ENCODE data around the gene B3GALNT2. TPM values are rescaled to one million over a fixed set of nuclear protein-coding genes. Genes with fewer than 3 reads are reported as not detected.
A peak's percentile ranks its signal among the peaks of the same experiment; 100 is the strongest.

Gene B3GALNT2
- total RNA-seq, 4 donors from 2014 or later = 38.3 to 56.9 (median 43.8) TPM

DNA sequence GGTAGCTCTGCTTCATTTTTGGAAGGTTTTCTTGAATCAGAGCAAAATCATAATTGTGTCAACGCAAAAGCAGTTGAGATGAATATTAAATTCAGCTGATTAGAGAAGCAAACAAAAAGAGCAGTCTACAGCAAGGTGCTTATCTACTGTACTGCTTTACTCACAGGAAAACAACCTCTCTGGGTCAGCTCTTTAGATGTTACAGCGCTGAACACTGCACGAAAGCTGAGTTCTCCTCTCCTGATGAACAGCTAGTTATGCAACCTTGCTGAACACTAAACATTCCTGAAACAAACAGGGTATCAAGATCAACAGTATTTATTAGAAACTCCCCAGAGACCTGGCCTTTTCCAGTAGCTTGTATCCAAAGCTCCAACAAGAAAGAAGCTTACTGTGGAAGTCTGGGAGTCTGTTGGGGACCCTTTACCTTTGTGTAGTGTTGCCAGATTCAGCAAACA lies 95.7 kb downstream of the B3GALNT2 start:
- Histone ChIP-seq H3K4me3 (replicated peaks in 1 of 3) (no peak overlapping the region), H3K27ac (peak overlapping the region in 2 of 3 donors; percentile 57 to 86), H3K27me3 (no peaks in the 10 kb centered on the region), H3K9me3 (no peaks in the 10 kb centered on the region), H3K36me3 (no peaks in the 10 kb centered on the region), H3K4me1 (peaks cover 16 to 30% of the 10 kb centered on the region in 2 donors)
- WGBS, 2 donors = 57 to 63% methylated on average over 3 of the region's 3 CpGs
- DNase-seq = no peak
- TF ChIP-seq POLR2A (IDR thresholded peaks at IDR 0.05) = no peak
- TF ChIP-seq, protein P1, sequence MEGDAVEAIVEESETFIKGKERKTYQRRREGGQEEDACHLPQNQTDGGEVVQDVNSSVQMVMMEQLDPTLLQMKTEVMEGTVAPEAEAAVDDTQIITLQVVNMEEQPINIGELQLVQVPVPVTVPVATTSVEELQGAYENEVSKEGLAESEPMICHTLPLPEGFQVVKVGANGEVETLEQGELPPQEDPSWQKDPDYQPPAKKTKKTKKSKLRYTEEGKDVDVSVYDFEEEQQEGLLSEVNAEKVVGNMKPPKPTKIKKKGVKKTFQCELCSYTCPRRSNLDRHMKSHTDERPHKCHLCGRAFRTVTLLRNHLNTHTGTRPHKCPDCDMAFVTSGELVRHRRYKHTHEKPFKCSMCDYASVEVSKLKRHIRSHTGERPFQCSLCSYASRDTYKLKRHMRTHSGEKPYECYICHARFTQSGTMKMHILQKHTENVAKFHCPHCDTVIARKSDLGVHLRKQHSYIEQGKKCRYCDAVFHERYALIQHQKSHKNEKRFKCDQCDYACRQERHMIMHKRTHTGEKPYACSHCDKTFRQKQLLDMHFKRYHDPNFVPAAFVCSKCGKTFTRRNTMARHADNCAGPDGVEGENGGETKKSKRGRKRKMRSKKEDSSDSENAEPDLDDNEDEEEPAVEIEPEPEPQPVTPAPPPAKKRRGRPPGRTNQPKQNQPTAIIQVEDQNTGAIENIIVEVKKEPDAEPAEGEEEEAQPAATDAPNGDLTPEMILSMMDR (IDR thresholded peaks at IDR 0.05) = no peak
- intact Hi-C loops (cut with DNase I) = no loop called here

DNA sequence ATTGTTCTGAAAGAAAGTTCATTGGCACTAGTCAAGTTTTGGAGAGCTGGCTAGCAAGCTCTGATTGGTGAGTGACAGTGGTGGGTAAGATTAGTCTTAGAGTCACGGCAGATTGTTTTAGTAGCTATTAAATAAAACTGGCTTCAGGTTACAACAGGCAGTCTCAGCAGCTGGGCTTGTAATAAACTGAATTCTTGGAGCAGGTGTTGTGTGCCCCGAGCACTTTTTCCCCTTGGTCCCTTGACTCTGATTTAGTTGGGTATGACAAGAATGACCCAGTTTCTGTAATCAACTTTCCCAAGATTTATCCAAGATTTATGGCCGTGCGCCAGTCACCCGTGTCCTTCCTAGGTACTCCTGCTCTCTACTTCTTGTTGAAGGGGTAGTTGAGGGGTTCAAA lies 96.8 kb downstream of the B3GALNT2 start:
- no peaks in the 10 kb centered on the region for H3K27me3 ChIP-seq
- no peaks in the 10 kb centered on the region for H3K9me3 ChIP-seq
- intact Hi-C loops (cut with DNase I) = no loop called here
- H3K4me3 ChIP-seq (replicated peaks in 1 of 3) = no peak overlapping the region
- WGBS, 2 donors = 38 to 46% methylated on average over 5 of the region's 5 CpGs
- peak overlapping the region; percentile 49 to 86 (median 57) for H3K27ac ChIP-seq
- peak; percentile 56 to 58 for DNase-seq
- TF ChIP-seq, protein P1 (IDR thresholded peaks at IDR 0.05) = no peak
- TF ChIP-seq POLR2A (IDR thresholded peaks at IDR 0.05) = no peak
- no peaks in the 10 kb centered on the region for H3K36me3 ChIP-seq
- H3K4me1 ChIP-seq = peaks cover 25 to 39% of the 10 kb centered on the region in 2 donors

GRCh38 chr1:235404190-235404589 lies 100.1 kb downstream of the B3GALNT2 start:
- peaks cover 39 to 47% of the 10 kb centered on the region in 2 donors for H3K4me1 ChIP-seq
- WGBS, 2 donors = 92 to 97% methylated on average over 5 of the region's 5 CpGs
- H3K27me3 ChIP-seq = no peaks in the 10 kb centered on the region
- no peak overlapping the region for H3K4me3 ChIP-seq (replicated peaks in 1 of 3)
- no peaks in the 10 kb centered on the region for H3K36me3 ChIP-seq
- intact Hi-C loops (cut with DNase I) = no loop called here
- TF ChIP-seq, protein P1 (IDR thresholded peaks at IDR 0.05) = no peak
- TF ChIP-seq POLR2A (IDR thresholded peaks at IDR 0.05) = no peak
- peak overlapping the region in 1 of 3 donors; percentile 92 for H3K27ac ChIP-seq
- DNase-seq = no peak
- H3K9me3 ChIP-seq = no peaks in the 10 kb centered on the region

- intact Hi-C loops (cut with DNase I) = no loop called here
- DNase-seq = no peak
- TF ChIP-seq, protein P1 (IDR thresholded peaks at IDR 0.05) = no peak
- TF ChIP-seq POLR2A (IDR thresholded peaks at IDR 0.05) = no peak
- H3K4me1 ChIP-seq = peaks cover 38 to 45% of the 10 kb centered on the region in 2 donors
- no peaks in the 10 kb centered on the region for H3K9me3 ChIP-seq
- H3K27me3 ChIP-seq = no peaks in the 10 kb centered on the region
- WGBS, 2 donors = 93 to 100% methylated on average over 1 of the region's 1 CpG
- no peaks in the 10 kb centered on the region for H3K36me3 ChIP-seq
- H3K27ac ChIP-seq = peak overlapping the region; percentile 59 to 92 (median 82)
- H3K4me3 ChIP-seq (replicated peaks in 1 of 3) = no peak overlapping the region
Observed at GRCh38 chr1:235403593-235403992, 100.7 kb downstream of the B3GALNT2 start.

DNA sequence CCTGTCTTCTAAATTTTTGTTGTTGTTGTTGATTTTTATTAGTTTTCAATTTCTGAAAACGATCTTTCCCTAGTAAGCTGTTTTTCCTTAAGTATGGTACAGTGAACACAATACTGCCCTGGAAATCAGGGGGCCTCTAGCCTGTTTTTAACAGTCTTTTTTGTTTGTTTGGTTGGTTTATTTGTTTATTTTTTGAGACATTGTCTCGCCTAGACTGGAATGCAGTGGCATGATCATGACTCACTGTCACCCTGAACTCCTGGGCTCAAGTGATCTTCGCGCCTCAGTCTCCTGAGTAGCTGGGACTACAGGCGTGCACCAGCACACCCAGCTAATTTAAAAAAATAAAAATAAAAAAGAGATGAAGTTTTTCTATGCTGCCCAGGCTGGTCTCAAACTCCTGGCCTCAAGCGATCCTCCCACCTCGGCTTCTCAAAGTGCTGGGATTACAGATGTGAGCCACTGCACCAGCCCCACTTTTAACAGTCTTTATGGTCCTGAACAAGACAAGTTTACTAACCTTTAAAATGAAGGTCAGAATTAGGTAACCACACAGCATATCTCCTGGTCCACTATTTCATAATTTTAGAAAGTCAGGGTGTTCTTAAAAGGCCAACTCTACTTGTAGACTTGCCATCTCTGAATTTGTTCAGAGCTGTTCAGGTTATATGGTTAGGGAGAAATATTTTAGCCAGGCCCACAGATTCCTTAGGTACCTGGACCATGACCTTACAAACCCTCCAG lies 101.6 kb downstream of the B3GALNT2 start:
- Histone ChIP-seq H3K4me3 (replicated peaks in 1 of 3) (no peak overlapping the region), H3K36me3 (no peaks in the 10 kb centered on the region), H3K27ac (peak overlapping the region; percentile 59 to 92 (median 82)), H3K9me3 (no peaks in the 10 kb centered on the region), H3K27me3 (no peaks in the 10 kb centered on the region), H3K4me1 (peaks cover 29 to 35% of the 10 kb centered on the region in 2 donors)
- TF ChIP-seq, protein P1 (IDR thresholded peaks at IDR 0.05) = no peak
- peak in 1 of 2 donors; percentile 8 for TF ChIP-seq POLR2A (IDR thresholded peaks at IDR 0.05)
- peak; percentile 67 to 74 for DNase-seq
- whole genome bisulfite sequencing, 2 donors = 64 to 74% methylated on average over 7 of the region's 7 CpGs
- intact Hi-C loops (cut with DNase I) = no loop called here
